AG09309 (cell line): ENCODE results near the gene CDC42BPB.
A peak's percentile ranks its signal among the peaks of the same experiment; 100 is the strongest.

Source experiments
- DNase-seq: peaks from one replicate; pipeline ENCODE4 v3.0.0-alpha.2; 2010; ENCODE audit warnings: low read depth
- H3K4me3 ChIP-seq: 2 replicates; pipeline ENCODE4 v1.5.1; 2011; ENCODE audit warnings: mild to moderate bottlenecking, low read depth, low read length, moderate library complexity; ENCODE audit not compliant: control insufficient read depth
- CTCF ChIP-seq: IDR thresholded peaks from 2 replicates; pipeline ENCODE4 v1.5.1; 2011; ENCODE audit warnings: mild to moderate bottlenecking, low read depth, low read length, inconsistent platforms; ENCODE audit not compliant: insufficient read depth, control insufficient read depth; ENCODE audit errors: missing control alignments

Gene CDC42BPB

GRCh38 chr14:103000291-103000921 is 56.9 kb downstream of the CDC42BPB start:
- no peak overlapping the region for H3K4me3 ChIP-seq
- no peak for TF ChIP-seq CTCF
- no peak for DNase-seq

GRCh38 chr14:102999227-102999895 is 58.0 kb downstream of the CDC42BPB start:
- no peak overlapping the region for H3K4me3 ChIP-seq
- no peak for TF ChIP-seq CTCF
- DNase-seq = no peak

- TF ChIP-seq CTCF = no peak
- DNase-seq = no peak
- H3K4me3 ChIP-seq = no peak overlapping the region
Observed at GRCh38 chr14:102998393-102998792, 59.0 kb downstream of the CDC42BPB start.

GRCh38 chr14:102996941-102997340 is 60.4 kb downstream of the CDC42BPB start:
- no peak for TF ChIP-seq CTCF
- no peak overlapping the region for H3K4me3 ChIP-seq
- DNase-seq = no peak

- no peak overlapping the region for H3K4me3 ChIP-seq
- DNase-seq = no peak
- TF ChIP-seq CTCF = no peak
Observed at GRCh38 chr14:102994689-102995088, 62.7 kb downstream of the CDC42BPB start.

GRCh38 chr14:102993523-102993922 is 63.8 kb downstream of the CDC42BPB start:
- TF ChIP-seq CTCF = no peak
- peak; percentile 27 for DNase-seq
- no peak overlapping the region for H3K4me3 ChIP-seq

- DNase-seq = no peak
- H3K4me3 ChIP-seq = no peak overlapping the region
- no peak for TF ChIP-seq CTCF
Observed at GRCh38 chr14:102991376-102991775, 66.0 kb downstream of the CDC42BPB start.
